SW 1271 (cell line): ENCODE results near the gene BTNL9.
"Not testable (repeated sequence)": the region's sequence is repeated elsewhere in the genome, so short reads cannot be mapped to it uniquely, and the experiment has no call there.

Source experiments
- DNase-seq, 2 experiments: peaks; one replicate each; lab custom pipeline; 2025; lab: John Stamatoyannopoulos, UW

The BTNL9 gene

DNA sequence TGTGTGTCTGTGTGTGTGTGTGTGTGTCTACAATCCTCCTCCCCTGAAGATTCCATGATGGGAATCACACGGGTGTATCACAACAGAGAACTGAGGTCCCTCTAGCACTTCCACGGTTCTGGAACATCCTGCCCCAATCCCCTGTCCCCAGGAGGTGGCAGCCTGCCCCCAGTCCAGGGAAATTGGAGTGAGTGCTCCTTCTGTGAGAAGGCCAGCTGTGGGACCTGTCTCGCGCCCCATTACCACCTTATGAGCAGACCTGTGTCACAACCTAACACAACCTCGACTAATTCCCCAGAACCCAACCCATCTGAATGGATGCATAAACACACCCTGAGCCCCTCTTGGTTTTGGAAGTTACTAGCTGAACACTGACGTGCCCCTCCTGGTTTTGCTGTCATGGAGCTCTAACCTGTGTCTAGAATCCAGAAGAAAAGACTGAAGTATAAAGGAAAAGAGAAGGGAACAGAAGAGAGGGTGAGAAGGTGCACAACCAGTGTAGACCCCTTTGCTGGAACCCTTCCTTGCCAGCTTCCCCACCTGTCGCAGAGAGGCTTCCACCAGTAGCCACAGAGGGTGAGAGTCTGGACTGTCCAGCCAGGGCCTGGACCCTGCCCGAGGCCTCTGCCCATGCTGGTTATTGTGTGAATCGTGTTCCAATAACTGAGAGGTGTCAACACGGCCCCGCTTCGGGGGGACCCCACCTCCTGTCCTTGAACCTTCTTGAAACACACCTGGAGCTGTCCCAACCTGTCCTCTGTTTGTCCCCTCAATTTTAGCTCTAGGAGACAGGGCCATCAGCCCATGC lies 3.4 kb downstream of the BTNL9 start:
- DNase-seq, result no peak

DNA sequence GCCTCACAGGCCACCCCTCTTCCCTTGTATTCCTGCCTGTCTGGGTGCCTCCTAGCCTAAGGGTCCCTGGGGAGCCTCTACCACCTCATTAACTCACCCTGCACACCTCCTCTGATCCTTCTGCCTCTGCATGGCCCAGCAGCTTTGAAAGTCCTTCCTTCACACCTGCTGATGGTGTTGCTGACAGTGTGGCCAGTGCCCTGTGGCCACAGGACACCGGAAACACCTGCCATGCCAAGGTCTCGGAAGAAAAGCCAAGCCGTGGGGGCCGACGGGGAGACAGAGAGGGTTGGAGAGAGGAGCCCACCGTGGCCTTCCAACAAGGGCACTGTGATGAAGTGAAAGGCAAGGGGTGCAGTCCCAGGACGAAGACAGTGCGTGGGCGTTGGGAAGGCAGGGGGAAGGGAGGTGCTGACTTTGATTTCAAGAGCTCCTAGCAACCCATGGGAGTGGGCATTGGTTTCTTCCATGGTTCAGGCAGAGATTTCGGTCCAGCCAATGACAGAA lies 4.1 kb downstream of the BTNL9 start:
- DNase-seq, result no peak

DNA sequence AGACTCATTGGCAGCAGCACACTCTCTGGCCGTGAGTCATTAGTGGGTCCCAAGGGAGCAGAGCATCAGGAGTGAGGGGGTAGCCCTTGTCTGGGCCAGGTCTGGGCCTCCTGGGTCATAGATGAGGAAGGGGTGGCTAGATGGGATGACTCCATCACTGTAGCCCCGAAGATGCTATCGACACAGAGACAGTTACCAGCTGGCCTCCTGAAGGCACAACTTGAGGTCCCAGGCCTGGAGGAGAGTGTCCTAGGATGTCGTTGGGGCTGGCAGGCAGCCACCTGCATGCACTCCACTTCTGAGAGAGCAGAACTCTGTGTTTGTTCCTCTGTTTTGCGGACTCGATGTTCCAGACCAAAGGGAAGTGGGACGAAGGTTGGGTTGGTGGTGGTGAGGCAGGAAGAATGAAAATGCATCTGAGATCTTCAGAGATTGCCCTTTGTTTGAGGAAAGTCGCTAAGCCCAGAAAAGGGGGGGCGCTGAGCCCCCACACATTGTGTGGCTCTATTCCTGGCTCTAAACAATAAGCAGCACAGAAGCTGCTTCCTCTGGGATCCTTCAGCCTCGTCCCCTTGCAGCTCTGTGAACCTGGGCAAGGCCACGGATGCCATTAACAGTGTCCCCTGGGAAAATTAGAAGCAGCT lies 4.7 kb downstream of the BTNL9 start:
- no peak for DNase-seq

DNA sequence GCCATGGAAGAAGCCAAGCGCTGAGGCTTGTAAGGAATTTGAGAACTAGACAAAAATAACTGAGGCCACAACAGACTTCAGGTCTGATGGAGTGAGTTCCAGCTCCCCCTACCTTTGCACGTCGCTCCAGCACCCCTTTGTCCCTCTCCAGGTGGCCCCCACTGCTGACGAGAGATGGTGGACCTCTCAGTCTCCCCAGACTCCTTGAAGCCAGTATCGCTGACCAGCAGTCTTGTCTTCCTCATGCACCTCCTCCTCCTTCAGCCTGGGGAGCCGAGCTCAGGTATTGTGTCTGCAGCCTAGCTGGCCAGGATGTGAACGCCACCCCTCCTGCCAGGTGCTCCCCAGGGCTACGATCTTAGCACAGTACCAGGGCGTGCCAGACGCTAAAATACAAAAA lies 5.2 kb downstream of the BTNL9 start:
- DNase-seq, result no peak

DNA sequence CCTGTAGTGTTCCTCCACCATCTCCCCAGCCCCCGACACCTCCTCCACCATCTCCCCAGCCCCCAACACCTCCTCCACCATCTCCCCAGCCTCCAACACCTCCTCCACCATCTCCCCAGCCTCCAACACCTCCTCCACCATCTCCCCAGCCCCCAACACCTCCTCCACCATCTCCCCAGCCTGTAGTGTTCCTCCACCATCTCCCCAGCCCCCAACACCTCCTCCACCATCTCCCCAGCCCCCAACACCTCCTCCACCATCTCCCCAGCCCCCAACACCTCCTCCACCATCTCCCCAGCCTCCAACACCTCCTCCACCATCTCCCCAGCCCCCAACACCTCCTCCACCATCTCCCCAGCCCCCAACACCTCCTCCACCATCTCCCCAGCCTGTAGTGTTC lies 5.8 kb downstream of the BTNL9 start:
- not testable (repeated sequence) for DNase-seq

DNA sequence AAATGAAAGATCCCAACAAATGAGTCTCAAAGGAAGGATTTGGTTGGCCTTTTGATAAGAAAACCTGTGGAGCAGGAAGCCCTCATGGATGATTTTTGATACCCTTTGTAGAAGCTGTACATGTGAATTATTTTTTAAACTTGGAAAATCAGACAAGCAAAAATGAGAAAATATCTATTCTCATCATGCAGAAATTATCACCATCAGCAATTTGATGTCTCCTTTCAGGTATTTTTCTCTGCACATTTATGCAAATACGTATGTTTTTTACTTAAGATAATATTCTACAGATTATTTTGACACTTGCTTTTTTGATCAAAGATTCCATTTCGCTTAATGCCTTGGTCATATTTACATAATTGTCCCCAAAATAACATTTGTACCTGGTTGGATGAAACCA lies 7.2 kb downstream of the BTNL9 start:
- DNase-seq, result no peak

DNA sequence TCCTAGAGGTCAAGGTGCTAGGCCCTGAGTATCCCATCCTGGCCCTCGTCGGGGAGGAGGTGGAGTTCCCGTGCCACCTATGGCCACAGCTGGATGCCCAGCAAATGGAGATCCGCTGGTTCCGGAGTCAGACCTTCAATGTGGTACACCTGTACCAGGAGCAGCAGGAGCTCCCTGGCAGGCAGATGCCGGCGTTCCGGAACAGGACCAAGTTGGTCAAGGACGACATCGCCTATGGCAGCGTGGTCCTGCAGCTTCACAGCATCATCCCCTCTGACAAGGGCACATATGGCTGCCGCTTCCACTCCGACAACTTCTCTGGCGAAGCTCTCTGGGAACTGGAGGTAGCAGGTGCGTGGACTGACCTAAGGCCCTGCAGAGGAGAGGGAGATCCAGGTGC lies 7.9 kb downstream of the BTNL9 start:
- DNase-seq, result no peak

DNA sequence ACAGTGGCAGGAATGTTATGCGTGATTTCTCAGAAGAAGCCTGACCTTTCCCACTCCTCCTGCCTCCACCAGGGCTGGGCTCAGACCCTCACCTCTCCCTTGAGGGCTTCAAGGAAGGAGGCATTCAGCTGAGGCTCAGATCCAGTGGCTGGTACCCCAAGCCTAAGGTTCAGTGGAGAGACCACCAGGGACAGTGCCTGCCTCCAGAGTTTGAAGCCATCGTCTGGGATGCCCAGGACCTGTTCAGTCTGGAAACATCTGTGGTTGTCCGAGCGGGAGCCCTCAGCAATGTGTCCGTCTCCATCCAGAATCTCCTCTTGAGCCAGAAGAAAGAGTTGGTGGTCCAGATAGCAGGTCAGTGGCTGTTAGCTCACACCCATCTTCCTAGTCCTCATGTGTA lies 9.9 kb downstream of the BTNL9 start:
- DNase-seq, result no peak

DNA sequence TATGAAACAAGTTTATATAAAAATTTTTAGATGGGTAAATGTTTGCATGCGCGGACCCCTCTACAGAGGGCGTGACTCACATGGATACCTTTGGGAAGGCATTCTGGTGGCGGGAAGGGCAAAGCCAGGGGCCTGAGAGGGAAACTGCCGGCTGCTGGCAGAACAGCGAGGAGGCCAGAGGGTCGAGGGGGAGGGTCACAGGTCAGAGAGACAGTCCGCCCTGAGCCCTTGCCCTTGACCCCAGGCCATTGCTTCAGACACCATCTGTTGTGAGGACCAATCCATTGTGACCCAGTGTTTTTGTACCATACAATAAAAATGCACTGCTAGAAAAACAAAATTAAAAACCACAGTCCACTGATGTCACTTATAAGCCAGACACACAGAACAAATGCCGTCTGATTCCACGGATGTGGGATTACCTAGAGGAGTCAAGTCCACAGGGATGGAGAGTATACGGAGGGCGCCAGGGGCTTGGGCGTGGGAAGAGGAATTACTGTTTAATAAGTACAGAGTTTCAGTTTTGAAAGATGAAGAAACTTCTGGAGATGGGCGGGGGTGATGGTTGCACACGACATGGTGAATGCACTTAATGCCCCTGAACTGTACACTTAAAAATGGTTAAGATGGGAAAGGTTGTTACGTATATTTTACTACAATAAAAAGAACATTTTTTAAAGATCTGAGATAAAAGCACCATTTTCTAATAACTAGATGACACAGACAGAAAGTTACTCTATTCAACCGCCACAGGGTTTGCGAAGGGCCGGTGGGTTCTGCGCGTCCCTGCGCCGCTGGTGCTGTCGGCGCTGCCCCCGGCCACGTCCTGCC lies 12.0 kb downstream of the BTNL9 start:
- no peak for DNase-seq

DNA sequence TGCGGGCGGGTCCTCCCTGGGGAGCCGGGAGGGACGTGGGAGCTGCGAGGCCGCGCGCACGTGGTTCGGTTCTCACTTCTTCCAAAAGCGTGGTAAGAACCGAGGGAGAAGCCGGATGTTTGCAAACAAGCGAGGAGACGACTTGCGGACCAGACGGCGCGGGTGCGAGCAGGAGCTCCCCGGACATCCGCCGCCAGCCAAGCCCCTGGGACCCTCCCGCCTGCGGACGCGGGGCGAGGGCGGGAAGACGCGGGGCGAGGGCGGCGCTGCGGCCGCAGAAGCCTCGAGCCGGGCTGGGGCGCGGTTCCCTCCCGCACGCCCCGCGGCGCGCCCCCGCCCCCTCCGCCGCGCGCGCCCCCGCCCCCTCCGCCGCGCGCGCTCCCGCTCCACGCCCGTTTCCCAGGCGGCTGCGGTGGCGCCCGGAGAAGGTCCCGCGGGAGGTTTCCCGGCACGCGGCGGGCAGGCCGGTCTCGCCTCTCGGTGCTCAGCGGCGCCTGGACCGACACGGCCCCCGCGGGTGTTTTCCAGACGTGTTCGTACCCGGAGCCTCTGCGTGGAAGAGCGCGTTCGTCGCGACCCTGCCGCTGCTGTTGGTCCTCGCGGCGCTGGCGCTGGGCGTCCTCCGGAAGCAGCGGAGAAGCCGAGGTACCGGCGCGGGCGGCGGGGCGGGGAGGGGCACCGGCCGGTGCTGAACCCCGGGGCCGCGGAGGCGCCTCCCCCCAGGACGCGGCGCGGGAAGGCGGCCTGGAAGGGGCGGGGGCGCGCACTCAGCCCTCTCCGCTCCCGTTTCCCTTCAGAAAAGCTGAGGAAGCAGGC lies 12.8 kb downstream of the BTNL9 start:
- DNase-seq, result no peak

DNA sequence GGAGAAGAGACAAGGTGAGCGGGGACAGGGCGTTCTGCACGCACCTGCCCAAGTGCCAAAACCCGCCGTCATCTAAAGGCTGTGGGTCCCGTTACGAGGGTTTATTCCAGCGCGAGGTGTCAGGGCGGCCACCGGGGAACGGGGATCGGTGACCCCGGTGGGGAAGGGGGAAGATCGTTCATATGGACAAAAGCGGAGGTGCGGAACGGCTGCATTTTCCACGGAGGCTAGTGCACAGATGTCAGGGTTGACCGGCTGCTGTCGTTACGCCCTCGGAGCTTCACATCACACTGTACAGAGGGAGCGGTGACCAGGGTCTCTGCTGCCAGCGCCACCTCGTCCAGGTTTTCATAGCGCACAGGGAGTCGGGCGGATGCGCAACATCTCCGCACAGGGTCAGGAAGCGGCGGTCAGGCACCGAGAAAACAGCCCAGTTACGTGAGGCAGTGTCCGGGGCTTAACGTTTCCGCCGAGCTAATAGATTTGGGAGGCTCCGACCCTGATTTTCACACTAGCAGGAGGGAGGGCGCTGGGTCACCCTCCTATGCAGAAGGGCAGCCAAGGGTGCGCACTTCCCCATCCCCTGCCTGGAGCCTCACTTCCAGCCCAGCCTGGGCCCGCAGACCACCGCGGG lies 13.5 kb downstream of the BTNL9 start:
- no peak for DNase-seq

DNA sequence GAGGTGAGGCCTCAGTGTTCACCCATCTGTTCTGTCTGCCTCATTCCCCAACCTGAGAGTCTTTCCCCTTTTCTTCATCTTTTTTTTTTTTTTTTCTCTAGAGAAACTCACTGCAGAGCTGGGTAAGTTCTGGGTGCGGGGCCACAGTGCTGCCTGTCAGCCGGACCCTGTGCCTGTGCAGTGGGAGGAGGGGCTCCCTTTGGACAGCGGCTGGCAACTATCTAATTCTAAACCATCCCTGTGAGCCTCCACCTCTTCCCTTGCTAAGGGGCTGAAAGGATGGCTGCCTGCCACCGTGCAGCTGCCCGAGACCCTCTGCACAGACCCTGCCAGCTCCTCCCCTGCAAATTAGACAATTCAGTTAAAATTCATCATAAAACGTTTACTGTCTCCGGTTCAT lies 14.1 kb downstream of the BTNL9 start:
- DNase-seq, result no peak

DNA sequence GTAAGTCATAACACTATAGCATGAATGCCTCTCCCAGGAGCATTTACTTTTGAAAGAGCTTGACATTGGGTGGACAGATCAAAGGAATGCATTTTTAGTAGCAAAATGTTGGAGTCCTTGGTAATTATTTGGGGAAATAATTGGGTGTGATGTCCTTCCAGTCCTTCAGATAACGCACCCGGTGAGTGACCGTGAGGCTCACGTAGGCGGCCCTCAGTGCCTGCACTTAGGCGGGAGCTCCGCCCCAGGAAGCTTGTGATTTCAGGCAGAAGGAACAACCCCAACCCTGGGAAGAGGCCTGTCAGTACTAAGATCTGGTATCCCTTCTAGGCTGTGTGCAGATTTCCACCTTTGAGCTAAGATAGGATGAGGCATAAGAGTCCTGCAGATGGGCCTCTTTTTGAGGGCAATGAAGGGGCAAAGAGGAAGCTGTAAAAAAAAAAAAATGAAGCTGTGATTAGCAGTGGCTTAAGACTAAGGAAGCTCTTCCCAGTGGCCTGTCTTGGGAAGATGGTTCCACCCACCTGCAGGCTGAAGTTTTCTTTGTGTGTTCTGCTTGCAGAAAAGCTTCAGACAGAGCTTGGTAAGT lies 14.9 kb downstream of the BTNL9 start:
- no peak for DNase-seq

DNA sequence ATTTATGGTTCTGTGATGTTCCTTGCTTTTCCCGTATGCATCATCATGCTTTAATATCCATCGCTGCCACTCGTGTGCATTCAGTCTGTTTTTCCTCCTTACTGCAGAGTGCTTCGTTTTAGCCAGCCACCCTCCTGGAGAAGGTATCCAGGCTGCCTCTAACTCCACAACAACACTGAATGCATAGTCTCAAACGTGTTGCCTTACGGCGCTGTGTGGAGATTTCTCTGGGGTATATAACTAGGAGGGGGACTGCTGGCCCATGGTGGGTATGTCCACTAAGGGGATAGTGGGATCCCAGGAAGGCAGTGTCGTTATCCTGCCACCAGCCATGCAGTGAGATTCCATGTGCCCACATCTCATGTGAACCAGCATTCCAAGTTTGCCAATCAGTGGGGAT lies 16.4 kb downstream of the BTNL9 start:
- no peak for DNase-seq

DNA sequence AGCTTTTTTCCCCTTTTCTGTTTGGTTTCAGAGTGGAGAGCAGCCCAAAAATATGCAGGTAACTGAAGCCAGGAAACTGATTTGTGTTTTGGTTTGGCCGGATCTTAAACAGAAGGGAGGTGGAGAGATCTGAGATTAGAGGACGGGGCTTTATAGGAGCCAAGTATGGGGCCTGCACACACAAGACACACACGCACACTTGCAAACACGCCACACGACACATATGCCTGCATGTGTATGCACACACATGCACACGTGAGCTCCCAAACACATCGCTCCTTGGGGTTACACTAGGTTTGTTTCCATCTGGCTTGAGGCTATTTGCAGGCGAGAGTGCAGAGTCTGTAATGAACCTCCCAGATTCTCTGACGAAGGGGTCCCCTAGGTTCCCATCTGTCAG lies 18.3 kb downstream of the BTNL9 start:
- no peak for DNase-seq

DNA sequence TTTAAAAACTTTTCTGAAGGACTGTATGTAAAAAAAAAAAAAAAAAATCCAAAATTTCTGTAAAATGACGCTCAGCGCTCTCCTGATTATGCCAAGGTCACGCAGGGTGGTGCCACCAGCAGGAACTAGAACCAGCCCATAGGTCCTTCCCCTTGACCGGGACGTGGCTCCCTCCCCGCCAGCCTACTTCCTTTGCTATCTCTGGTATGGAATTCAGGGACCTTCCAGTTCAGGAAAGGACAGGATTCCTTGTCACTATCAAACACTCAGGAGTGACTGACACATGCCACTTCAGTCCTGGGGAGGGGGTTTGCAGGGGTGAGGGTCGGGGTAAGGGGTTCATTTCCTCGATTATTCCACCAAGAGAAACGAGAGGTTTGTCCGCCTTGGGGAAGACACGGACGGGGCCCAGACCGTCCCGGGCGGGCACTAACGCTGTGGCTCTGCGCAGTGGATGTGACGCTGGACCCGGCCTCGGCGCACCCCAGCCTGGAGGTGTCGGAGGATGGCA lies 18.8 kb downstream of the BTNL9 start:
- no peak for DNase-seq

DNA sequence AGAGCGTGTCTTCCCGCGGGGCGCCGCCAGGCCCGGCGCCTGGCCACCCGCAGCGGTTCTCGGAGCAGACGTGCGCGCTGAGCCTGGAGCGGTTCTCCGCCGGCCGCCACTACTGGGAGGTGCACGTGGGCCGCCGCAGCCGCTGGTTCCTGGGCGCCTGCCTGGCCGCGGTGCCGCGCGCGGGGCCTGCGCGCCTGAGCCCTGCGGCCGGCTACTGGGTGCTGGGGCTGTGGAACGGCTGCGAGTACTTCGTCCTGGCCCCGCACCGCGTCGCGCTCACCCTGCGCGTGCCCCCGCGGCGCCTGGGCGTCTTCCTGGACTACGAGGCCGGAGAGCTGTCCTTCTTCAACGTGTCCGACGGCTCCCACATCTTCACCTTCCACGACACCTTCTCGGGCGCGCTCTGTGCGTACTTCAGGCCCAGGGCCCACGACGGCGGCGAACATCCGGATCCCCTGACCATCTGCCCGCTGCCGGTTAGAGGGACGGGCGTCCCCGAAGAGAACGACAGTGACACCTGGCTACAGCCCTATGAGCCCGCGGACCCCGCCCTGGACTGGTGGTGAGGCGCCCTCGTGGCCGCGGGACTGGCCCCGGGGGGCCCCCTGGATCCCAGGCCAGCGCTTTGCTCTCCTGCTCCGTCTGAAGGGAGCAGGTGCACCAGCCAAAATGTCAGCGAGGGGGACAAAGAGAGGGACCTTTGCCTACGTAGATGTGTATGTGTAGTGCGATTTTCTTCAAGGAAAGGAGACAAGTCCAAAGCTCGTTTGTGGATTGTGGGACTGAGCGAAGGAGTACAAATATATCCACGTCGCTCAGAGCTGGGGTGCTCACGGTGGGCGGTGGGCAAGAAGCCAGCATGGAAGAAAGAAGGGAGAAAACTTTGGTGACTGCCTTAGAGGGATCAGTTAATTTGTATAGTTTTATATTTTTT lies 19.5 kb downstream of the BTNL9 start:
- no peak for DNase-seq

DNA sequence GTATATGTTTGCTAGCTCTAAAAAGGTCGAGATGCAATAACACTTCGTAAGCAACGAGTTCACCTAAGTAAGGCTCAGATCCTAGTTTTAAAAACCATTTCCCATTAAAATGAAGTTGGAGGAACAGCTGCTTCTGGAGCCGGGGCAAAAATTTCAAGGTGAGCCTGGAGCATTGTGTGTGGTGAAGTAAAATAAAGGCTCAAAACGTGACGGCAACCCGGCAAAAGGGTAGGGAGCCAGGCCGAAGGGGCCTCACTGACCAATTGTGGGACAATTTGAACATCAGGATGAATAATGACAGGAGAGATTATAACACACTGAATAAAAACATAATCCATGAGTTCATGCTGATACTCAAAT lies 20.1 kb downstream of the BTNL9 start:
- DNase-seq, result no peak

DNA sequence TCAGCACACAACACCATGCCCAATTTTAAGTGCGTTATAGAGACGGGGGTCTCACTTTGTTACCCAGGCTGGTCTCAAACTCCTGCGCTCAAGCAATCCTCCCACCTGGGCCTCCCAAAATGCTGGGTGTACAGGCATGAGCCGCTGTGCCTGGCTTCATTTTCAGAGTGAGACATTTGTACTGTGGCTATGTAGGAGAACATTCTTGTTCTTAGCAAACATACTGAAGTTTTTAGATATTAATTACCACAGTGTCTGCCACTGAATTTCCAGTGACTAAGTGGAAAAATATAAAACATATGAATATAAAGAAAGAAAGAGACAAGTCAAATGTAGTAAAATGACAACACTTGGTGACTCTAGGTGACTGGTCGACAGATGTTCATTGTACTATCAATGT lies 20.9 kb downstream of the BTNL9 start:
- DNase-seq, result no peak

DNA sequence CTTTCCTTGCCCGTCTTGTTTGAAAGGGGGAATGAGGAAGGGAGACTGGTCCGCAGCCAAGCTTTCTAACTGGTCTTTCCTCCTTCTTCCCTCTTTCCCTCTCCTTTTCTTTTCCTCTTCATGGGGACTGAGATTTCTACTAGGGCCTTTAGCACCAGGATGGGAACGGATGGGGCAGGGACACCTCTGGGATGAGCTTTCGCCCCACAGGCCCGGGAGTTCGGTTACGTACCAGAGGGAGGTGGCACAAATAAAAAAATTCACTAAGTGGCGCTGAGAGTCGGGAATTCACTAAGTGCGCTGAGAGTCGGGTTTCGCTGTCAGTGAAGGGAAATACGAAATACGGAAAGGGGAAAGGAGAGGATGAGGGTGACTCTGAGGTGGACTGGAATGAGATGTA lies 21.6 kb downstream of the BTNL9 start:
- DNase-seq, result no peak
